A204.1 (cell line): Measurements from ENCODE around the gene BRINP2.

Experiments used
- FAIRE-seq: peaks from 2 replicates; lab custom pipeline; 2012; peaks lifted over from hg19 to GRCh38; lab: Jason Lieb, UNC

The BRINP2 gene

GRCh38 chr1:177164380-177165068 lies 6.2 kb upstream of the BRINP2 start, which contains the start of gene ASTN1:
Gene ASTN1, minus strand, starts transcription at chr1:177164712. Its CDS starts 36 bp downstream, at chr1:177164676.
- no peak for FAIRE-seq

DNA sequence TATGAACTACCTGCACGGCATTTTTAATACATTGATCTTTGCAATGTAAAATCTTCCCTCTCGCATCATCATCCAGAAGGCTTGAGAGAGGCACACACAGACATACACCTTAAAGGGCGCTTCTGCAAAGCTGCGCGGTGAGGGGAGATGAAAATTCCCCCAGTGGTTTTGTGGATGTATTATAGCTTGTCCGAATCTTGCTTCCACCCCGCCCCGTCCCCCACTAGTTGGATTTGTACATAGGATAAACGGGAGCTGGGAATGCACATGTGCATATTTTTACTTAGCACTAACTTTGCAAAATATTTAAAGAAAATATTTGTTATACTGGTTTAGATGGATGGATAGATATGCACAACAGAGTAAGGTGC lies 5.7 kb upstream of the BRINP2 start:
- FAIRE-seq, result no peak

- no peak for FAIRE-seq
Observed at GRCh38 chr1:177171536-177172123, 872 bp downstream of the BRINP2 start.

GRCh38 chr1:177172272-177172671 lies 1.5 kb downstream of the BRINP2 start:
- FAIRE-seq, result no peak

DNA sequence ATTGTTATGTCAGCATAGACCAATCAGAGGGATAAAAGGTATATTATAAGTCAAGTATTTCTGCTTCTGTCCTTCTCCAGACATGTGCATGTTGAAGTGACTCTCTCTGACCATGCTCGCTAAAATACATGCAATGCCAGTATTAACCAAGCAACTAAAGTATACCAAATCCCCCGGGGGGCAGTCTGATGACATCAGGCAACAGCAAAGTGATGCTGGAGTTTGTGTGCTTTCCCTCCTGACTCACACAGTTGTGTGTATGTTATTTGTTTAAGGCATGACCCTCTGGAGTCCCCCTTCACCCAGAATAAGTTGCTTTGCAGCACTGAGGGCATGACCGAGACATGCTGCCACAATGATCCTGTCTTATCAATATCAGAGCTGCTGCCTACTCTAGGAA lies 2.1 kb downstream of the BRINP2 start:
- no peak for FAIRE-seq

GRCh38 chr1:177173976-177174375 lies 3.2 kb downstream of the BRINP2 start:
- no peak for FAIRE-seq

- FAIRE-seq, result no peak
Observed at GRCh38 chr1:177174921-177175634, 4.3 kb downstream of the BRINP2 start.

DNA sequence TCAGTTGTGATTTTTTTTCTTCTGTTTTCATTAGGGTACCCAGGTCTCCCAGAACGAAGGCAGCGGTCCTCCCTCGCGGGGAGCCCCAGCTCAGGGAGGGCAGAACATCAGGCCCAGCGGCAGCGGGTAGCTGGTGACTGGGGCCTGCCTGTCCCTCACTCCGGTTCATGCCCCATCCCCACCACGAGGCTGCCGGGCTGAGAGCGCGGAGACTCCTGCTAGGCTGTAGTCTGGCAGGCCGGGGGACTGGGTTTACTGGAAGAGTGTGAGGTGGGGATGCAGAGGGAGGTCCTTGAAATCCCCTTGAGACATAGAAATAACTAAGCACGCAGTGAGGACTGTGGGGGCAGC lies 10.5 kb downstream of the BRINP2 start:
- FAIRE-seq, result no peak

- FAIRE-seq, result no peak
Observed at GRCh38 chr1:177181631-177182291, 11.0 kb downstream of the BRINP2 start.

DNA sequence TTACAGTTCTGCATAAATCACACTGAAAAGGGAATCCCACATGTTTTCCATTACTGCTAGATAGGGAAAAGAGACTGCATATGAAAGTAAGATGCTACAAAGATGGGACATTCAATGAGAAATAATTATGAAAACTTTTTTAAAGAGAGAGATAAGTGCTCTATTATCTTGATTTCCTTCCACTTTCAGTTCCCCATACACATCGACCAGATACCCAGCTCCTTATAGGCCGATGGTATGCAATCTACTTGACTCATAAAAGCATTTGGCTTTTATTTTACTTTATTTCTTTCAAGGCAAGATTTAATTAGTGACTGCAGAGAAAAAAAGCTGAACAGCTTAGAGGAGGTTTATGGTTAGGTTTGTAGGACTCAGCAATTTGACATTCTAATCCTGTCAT lies 13.1 kb downstream of the BRINP2 start:
- no peak for FAIRE-seq

DNA sequence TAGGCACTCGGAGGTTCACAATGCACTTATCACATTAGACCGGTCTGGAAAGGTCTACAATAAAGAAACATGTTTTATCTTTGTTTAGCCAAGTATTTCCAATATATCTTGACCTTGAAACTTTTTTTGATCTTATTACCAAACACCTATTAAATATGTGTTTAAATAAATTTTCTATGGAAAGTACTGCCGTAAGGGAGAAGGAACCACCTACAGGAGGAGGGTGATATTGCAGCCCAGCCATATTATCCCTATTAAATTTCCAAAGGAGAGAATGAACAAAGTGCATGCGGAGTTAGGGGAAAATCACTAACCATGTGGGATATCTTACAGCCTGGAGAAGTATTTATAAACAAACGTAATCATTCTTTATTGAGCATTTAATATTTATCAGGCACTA lies 14.5 kb downstream of the BRINP2 start:
- no peak for FAIRE-seq

- no peak for FAIRE-seq
Observed at GRCh38 chr1:177186639-177187038, 15.9 kb downstream of the BRINP2 start.

DNA sequence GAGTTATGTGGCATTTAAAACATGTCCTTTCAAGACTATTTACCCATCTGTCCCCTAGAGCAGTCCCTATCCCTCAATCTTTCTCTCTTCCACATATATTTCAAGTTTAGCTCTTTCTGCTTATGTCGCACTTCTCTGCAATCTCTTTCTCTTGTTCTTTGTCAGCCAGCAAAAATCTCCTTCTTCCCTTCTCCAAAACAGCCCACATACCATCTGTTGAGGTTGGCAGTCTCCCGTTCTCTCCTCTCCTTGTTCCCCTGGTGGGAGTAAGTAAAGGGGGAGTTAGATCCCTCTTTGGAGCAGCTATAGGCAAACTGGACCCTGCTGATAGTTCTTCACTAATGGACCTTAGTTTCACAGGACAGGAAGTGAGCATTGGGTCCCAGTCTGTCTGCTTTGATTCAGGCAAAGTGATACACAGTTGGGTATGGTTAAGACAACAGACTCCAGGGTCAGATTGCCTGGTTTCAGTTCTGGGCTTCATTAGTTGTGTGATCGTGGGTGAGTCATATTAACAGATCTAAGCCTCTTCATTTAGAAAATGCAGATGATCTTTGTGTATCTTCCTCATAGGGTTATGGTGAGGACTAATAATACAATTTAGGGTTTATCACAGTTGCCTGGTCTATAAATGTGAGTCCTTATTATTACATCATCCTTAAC lies 19.7 kb downstream of the BRINP2 start:
- no peak for FAIRE-seq

DNA sequence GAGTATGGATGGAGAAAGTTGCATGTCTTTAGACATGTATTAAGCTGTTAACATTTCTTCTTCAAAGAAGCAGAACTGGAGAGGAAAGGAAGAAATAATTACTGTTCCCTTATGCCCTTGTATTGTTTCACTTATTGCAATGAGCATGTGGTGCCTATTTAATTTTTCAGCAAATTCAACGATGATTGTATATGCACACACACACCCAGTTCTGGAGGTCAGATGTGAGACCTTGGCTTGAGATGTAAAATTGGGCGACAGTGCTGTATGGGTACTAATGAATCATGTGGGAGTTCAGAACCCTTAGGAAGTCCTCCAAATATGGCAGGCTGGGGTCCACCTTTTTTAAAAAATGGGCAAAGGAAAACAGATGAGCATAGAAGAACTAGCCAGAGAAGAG lies 27.5 kb downstream of the BRINP2 start:
- no peak for FAIRE-seq

GRCh38 chr1:177200290-177200689 lies 29.5 kb downstream of the BRINP2 start:
- no peak for FAIRE-seq

DNA sequence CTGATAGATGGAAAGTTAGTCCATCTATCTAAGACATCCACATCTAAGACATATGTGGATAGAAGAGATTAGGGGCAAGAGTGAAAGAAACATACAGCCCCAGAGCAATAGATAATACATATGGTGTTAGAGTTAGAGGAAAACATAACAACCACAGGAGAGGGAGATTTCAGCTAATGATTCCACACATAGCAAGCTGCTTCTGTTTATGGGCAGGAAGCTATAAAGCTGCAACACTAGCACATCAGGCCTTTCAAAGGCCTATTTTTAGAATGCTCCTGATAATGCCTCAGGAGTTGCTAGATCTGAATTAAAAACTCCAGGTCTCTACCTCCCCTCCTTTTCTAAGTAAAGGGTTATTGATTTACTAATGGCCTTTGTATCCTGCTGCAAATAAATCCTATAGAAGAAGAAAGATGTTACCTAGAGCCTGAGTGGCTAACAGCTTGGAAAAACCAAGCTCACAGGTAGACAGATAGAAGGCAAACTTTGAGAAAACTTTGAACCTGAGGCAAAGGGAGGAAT lies 36.1 kb downstream of the BRINP2 start:
- FAIRE-seq, result no peak

DNA sequence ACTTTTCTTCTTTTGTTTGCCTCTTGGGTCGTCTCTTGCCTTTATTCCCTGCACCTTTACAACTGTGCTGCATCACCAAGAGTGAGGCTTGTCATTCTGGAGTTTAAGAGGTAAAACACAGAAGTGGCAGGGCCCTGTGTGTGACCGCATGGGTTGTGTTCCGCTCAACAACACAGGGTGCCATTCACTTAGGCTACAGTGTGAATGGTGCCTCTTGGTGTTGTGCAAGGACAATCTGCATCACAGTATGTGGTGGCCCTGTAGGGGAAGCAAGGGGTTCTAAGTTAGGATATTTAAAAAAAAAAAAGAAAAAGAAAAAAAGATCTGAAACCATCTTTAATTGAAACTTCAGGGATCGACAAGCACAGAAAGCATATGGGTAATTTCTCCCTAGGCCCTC lies 38.2 kb downstream of the BRINP2 start:
- no peak for FAIRE-seq

GRCh38 chr1:177209357-177209756 lies 38.6 kb downstream of the BRINP2 start:
- FAIRE-seq, result no peak

DNA sequence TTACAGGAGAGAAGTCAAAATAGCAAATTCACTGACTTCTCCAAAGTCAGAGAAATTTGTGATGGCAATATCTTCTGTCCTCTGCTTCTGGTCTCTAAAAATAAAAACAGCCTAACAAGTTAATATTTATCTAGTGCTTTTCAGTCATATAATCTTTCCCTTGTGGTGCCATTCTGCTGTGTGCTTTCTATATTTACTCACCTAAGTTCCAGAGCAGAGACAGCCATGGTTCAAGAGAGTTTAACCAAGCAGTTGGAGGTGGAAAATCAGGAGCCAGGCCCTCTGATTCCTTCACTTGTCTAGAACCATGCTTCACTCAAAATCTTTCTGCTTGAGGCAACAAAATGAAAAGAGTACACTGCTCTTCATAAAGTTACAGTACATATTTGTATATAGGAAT lies 39.3 kb downstream of the BRINP2 start:
- FAIRE-seq, result no peak

DNA sequence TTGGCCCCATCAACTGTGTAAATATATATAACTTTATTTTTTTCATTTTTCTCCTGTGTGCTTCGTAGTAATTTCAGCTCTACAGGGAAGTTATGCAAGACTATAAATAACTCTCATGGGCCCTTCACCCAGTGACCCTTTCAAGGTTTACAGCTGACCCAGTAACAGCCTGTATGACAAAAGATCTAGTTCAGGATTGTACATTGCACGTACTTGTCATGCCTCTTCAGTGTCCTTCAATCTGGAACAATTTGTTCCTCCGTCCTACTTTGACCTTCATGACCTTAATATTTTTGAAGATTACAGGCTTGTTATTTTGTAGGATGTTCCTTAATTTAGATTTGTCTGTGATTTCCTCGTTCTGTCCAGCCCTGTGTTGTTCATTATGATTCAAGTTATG lies 40.5 kb downstream of the BRINP2 start:
- FAIRE-seq, result no peak

GRCh38 chr1:177216587-177217202 lies 45.9 kb downstream of the BRINP2 start:
- FAIRE-seq, result no peak
